IMR-90 (cell line): ENCODE results near the gene PIK3CA. TPM values are rescaled to one million over a fixed set of nuclear protein-coding genes. Genes with fewer than 3 reads are reported as not detected.

Source experiments
- ATAC-seq: fragments of 200-7000 bp; cut with Tn5 transposase; 2 replicates; pipeline ENCODE4 v1.9.1; 2020; ENCODE audit warnings: low read depth, mild to moderate bottlenecking, moderate library complexity
- BruUV-seq: library from RNA; stranded (reverse); fragments of 400-500 nt; replicated peaks from 2 replicates; lab custom pipeline; 2021; lab: Mats Ljungman, UMichigan
- CTCF ChIA-PET: fragments of 300-600 bp; formaldehyde crosslinking; extraction: SDS; loops from one replicate; lab custom pipeline; 2021; ENCODE audit warnings: antibody characterized with exemption; lab: Yijun Ruan, JAX
- POLR2A ChIA-PET: fragments of 300-600 bp; sonication (Branson Sonifier 250); formaldehyde crosslinking; loops from one replicate; lab custom pipeline; 2022; ENCODE audit warnings: antibody characterized with exemption; ENCODE audit not compliant: unreplicated experiment; lab: Charles Lee
- DNase-seq: peaks from one replicate; pipeline ENCODE4 v3.0.0; 2013
- H2AFZ ChIP-seq: replicated peaks from 2 replicates; pipeline ENCODE3; 2013; ENCODE audit warnings: low read length, mild to moderate bottlenecking; ENCODE audit not compliant: poor library complexity
- H2AK5ac ChIP-seq: 2 replicates; pipeline ENCODE4 v1.6.1; 2013; ENCODE audit warnings: low read depth, low read length, inconsistent platforms
- H2AK9ac ChIP-seq: replicated peaks from 2 replicates; pipeline ENCODE3; 2013; ENCODE audit warnings: mild to moderate bottlenecking, low read depth, low read length, moderate library complexity; ENCODE audit not compliant: poor library complexity
- H2BK120ac ChIP-seq: 2 replicates; pipeline ENCODE4 v1.6.1; 2013; ENCODE audit warnings: low read depth, low read length, inconsistent platforms
- H2BK15ac ChIP-seq: 3 replicates; pipeline ENCODE4 v1.6.1; 2013; ENCODE audit warnings: low read depth, low read length, inconsistent platforms
- H2BK20ac ChIP-seq: 2 replicates; pipeline ENCODE4 v1.6.1; 2013; ENCODE audit warnings: low read depth, mild to moderate bottlenecking, inconsistent platforms, low read length, moderate library complexity
- H2BK5ac ChIP-seq: 2 replicates; pipeline ENCODE4 v1.6.1; 2013; ENCODE audit warnings: mild to moderate bottlenecking, low read depth, low read length, inconsistent platforms; ENCODE audit not compliant: poor library complexity, severe bottlenecking
- H3K14ac ChIP-seq: replicated peaks from 2 replicates; pipeline ENCODE4 v1.6.1; 2013; ENCODE audit warnings: low read depth, low read length, inconsistent platforms
- H3K18ac ChIP-seq: 2 replicates; pipeline ENCODE4 v1.6.1; 2013; ENCODE audit warnings: low read depth, low read length, control low read depth
- H3K23ac ChIP-seq: 2 replicates; pipeline ENCODE4 v1.6.1; 2013; ENCODE audit warnings: low read depth, low read length, inconsistent platforms
- H3K27ac ChIP-seq: 2 replicates; pipeline ENCODE4 v1.5.1; 2013; ENCODE audit warnings: mild to moderate bottlenecking, control low read depth, low read length; ENCODE audit not compliant: insufficient read depth
- H3K27me3 ChIP-seq: 2 replicates; pipeline ENCODE4 v1.6.1; 2013; ENCODE audit warnings: low read length; ENCODE audit not compliant: control insufficient read depth, insufficient read depth
- H3K36me3 ChIP-seq: 2 replicates; pipeline ENCODE4 v1.6.1; 2013; ENCODE audit warnings: low read length, mixed read lengths; ENCODE audit not compliant: control insufficient read depth, insufficient read depth
- H3K4ac ChIP-seq: 2 replicates; pipeline ENCODE4 v1.6.1; 2013; ENCODE audit warnings: low read depth, low read length, inconsistent platforms
- H3K4me1 ChIP-seq: 2 replicates; pipeline ENCODE4 v1.6.1; 2013; ENCODE audit warnings: low read length, mixed read lengths; ENCODE audit not compliant: control insufficient read depth, insufficient read depth
- H3K4me2 ChIP-seq: 2 replicates; pipeline ENCODE4 v1.6.1; 2013; ENCODE audit warnings: low read depth, mild to moderate bottlenecking, control low read depth, low read length, moderate library complexity
- H3K4me3 ChIP-seq: 2 replicates; pipeline ENCODE4 v1.5.1; 2013; ENCODE audit warnings: low read depth, mild to moderate bottlenecking, control low read depth, low read length, moderate library complexity; ENCODE audit not compliant: insufficient read depth
- H3K56ac ChIP-seq: 2 replicates; pipeline ENCODE4 v1.6.1; 2013; ENCODE audit warnings: low read length, inconsistent platforms; ENCODE audit not compliant: insufficient read depth; ENCODE audit errors: extremely low read depth
- H3K79me1 ChIP-seq, 2 experiments: 2 replicates each; pipeline ENCODE4 v1.6.1; 2013; ENCODE audit warnings: low read length in 2 of 2, inconsistent platforms in 1 of 2, low read depth in 1 of 2
- H3K9ac ChIP-seq: 2 replicates; pipeline ENCODE4 v1.6.1; 2013; ENCODE audit warnings: low read depth, low read length, control low read depth
- H3K9me1 ChIP-seq: 2 replicates; pipeline ENCODE4 v1.6.1; 2013; ENCODE audit warnings: low read length, inconsistent platforms; ENCODE audit not compliant: insufficient read depth
- H3K9me3 ChIP-seq: 2 replicates; pipeline ENCODE4 v1.6.1; 2013; ENCODE audit warnings: low read length; ENCODE audit not compliant: control insufficient read depth, insufficient read depth
- H4K20me1 ChIP-seq: 2 replicates; pipeline ENCODE4 v1.6.1; 2013; ENCODE audit warnings: low read length, inconsistent platforms; ENCODE audit not compliant: insufficient read depth
- H4K5ac ChIP-seq: 2 replicates; pipeline ENCODE4 v1.6.1; 2013; ENCODE audit warnings: mild to moderate bottlenecking, low read depth, low read length, control low read depth
- H4K8ac ChIP-seq, 2 experiments: 2 replicates each; pipeline ENCODE4 v1.6.1; 2013; ENCODE audit warnings: low read depth in 2 of 2, low read length in 2 of 2, control low read depth in 1 of 2, inconsistent platforms in 1 of 2
- H4K91ac ChIP-seq: 2 replicates; pipeline ENCODE4 v1.6.1; 2013; ENCODE audit warnings: low read depth, low read length, inconsistent platforms; ENCODE audit not compliant: insufficient read depth
- CEBPB ChIP-seq: IDR thresholded peaks from 2 replicates; pipeline ENCODE4 v1.6.1; 2012; ENCODE audit warnings: low read depth, low read length, improper control_type of control experiment
- FOS ChIP-seq: fragments of 150-350 bp; IDR thresholded peaks from 2 replicates; pipeline ENCODE4 v1.6.1; 2016; ENCODE audit warnings: low read depth, low read length
- RCOR1 ChIP-seq: IDR thresholded peaks from 2 replicates; pipeline ENCODE4 v1.6.1; 2012; ENCODE audit warnings: mild to moderate bottlenecking, low read length, improper control_type of control experiment; ENCODE audit not compliant: insufficient replicate concordance
- RFX5 ChIP-seq: IDR thresholded peaks from 2 replicates; pipeline ENCODE4 v1.8.0; 2012; ENCODE audit warnings: low read depth, mild to moderate bottlenecking, low read length, moderate library complexity
- SMC3 ChIP-seq: fragments of 150-350 bp; IDR thresholded peaks from 2 replicates; pipeline ENCODE4 v1.6.1; 2016; ENCODE audit warnings: low read depth, mild to moderate bottlenecking, antibody characterized with exemption, low read length, moderate library complexity
- WGBS, 2 experiments: methylation state at CpG; one replicate each; pipeline versions ENCODE4 v1.1.5 to v1.1.7; 2013; ENCODE audit warnings: missing lambda C conversion rate in 2 of 2; ENCODE audit not compliant: insufficient read length in 1 of 2; ENCODE audit errors: extremely low coverage in 2 of 2; 5-methylcytosine and 5-hydroxymethylcytosine counted together
- dilution Hi-C: fragments of 300-500 bp; cut with HindIII; formaldehyde crosslinking; loops from one replicate; pipeline ENCODE4 v1.14.3; 2018; ENCODE audit warnings: low sequenced_read_pairs; ENCODE audit not compliant: unreplicated experiment
- in situ Hi-C: fragments of 300-500 bp; cut with MboI; formaldehyde crosslinking; loops from 3 replicates; pipeline ENCODE4 v1.14.3; 2019; ENCODE audit warnings: low sequenced_read_pairs, inconsistent platforms, mixed read lengths
- intact Hi-C: fragments of 100-400 bp; cut with micrococcal nuclease; formaldehyde crosslinking; loops from 2 replicates; pipeline ENCODE4 v1.10.0; 2022
- polyA plus RNA-seq, 3 experiments: library from polyadenylated mRNA; depleted of rRNA; stranded (reverse); fragments of >200 nt; gene quantifications; 2 replicates each; pipeline ENCODE4 v1.2.3, GENCODE V29; 2012; ENCODE audit warnings: low replicate concordance in 1 of 3
- total RNA-seq: library from RNA; depleted of rRNA; stranded (reverse); fragments of >200 nt; gene quantifications from 2 replicates; pipeline ENCODE4 v1.2.3, GENCODE V29; 2012
- TF ChIP-seq, protein P1 (sequence below): conservative IDR thresholded peaks from 2 replicates; pipeline ENCODE4 v1.5.1; 2012; ENCODE audit warnings: mild to moderate bottlenecking, low read depth, low read length, improper control_type of control experiment
- TF ChIP-seq, protein P2 (sequence below): fragments of 150-350 bp; IDR thresholded peaks from 2 replicates; pipeline ENCODE4 v1.6.1; 2017; ENCODE audit warnings: mild to moderate bottlenecking, antibody characterized with exemption, low read length, low read depth
- TF ChIP-seq, protein P3 (sequence below): fragments of 150-350 bp; IDR thresholded peaks from 2 replicates; pipeline ENCODE4 v1.6.1; 2016; ENCODE audit warnings: low read depth, mild to moderate bottlenecking, low read length, moderate library complexity, borderline replicate concordance

Gene PIK3CA
- total and polyA plus RNA-seq, 2 of the 4 experiments (the other 2 are of a cell fraction), result 5.7 to 22.4 TPM

DNA sequence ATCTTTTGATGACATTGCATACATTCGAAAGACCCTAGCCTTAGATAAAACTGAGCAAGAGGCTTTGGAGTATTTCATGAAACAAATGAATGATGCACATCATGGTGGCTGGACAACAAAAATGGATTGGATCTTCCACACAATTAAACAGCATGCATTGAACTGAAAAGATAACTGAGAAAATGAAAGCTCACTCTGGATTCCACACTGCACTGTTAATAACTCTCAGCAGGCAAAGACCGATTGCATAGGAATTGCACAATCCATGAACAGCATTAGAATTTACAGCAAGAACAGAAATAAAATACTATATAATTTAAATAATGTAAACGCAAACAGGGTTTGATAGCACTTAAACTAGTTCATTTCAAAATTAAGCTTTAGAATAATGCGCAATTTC is 86.0 kb downstream of the PIK3CA start:
- Histone ChIP-seq H3K56ac (no peak overlapping the region), H3K4me3 (no peak overlapping the region), H4K91ac (no peak overlapping the region), H3K18ac (no peak overlapping the region), H4K20me1 (no peaks in the 10 kb centered on the region), H3K9ac (no peak overlapping the region), H2AK9ac (no peak overlapping the region), H3K4me1 (no peaks in the 10 kb centered on the region), H2AFZ (no peak overlapping the region), H3K36me3 (peaks cover 7% of the 10 kb centered on the region), H2BK5ac (no peak overlapping the region), H3K14ac (no peak overlapping the region), H2BK120ac (no peak overlapping the region), H3K9me3 (no peaks in the 10 kb centered on the region), H2BK15ac (no peak overlapping the region), H3K79me1 (0 out of 4 replicates have a peak, but pooled peaks cover 0 to 2% of the 10 kb centered on the region in 2 experiments), H3K9me1 (no peaks in the 10 kb centered on the region), H2AK5ac (no peak overlapping the region), H3K27ac (no peak overlapping the region), H3K23ac (no peak overlapping the region), H4K5ac (no peak overlapping the region), H2BK20ac (no peak overlapping the region), H4K8ac (no peak overlapping the region), H3K4ac (no peak overlapping the region), H3K4me2 (peak overlapping the region; percentile 75), H3K27me3 (no peaks in the 10 kb centered on the region)
- TF ChIP-seq, protein P1, sequence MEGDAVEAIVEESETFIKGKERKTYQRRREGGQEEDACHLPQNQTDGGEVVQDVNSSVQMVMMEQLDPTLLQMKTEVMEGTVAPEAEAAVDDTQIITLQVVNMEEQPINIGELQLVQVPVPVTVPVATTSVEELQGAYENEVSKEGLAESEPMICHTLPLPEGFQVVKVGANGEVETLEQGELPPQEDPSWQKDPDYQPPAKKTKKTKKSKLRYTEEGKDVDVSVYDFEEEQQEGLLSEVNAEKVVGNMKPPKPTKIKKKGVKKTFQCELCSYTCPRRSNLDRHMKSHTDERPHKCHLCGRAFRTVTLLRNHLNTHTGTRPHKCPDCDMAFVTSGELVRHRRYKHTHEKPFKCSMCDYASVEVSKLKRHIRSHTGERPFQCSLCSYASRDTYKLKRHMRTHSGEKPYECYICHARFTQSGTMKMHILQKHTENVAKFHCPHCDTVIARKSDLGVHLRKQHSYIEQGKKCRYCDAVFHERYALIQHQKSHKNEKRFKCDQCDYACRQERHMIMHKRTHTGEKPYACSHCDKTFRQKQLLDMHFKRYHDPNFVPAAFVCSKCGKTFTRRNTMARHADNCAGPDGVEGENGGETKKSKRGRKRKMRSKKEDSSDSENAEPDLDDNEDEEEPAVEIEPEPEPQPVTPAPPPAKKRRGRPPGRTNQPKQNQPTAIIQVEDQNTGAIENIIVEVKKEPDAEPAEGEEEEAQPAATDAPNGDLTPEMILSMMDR, result no peak
- TF ChIP-seq, protein P2, sequence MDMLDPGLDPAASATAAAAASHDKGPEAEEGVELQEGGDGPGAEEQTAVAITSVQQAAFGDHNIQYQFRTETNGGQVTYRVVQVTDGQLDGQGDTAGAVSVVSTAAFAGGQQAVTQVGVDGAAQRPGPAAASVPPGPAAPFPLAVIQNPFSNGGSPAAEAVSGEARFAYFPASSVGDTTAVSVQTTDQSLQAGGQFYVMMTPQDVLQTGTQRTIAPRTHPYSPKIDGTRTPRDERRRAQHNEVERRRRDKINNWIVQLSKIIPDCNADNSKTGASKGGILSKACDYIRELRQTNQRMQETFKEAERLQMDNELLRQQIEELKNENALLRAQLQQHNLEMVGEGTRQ, result no peak
- TF ChIP-seq FOS, result no peak
- TF ChIP-seq SMC3, result no peak
- TF ChIP-seq RFX5, result no peak
- peak; percentile 87 for TF ChIP-seq CEBPB
- no peak for TF ChIP-seq RCOR1
- TF ChIP-seq, protein P3, sequence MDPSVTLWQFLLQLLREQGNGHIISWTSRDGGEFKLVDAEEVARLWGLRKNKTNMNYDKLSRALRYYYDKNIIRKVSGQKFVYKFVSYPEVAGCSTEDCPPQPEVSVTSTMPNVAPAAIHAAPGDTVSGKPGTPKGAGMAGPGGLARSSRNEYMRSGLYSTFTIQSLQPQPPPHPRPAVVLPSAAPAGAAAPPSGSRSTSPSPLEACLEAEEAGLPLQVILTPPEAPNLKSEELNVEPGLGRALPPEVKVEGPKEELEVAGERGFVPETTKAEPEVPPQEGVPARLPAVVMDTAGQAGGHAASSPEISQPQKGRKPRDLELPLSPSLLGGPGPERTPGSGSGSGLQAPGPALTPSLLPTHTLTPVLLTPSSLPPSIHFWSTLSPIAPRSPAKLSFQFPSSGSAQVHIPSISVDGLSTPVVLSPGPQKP, result no peak
- no TSS peak for BruUV-seq
- ChIA-PET CTCF (no interaction called here), POLR2A (interaction anchor here (0.5 kb wide), 1 partner anchor 86 kb away, joined by 10 read pairs; the partner anchor contains the start of gene PIK3CA)
- dilution Hi-C loops (no loop called here), intact Hi-C loops (no loop called here), in situ Hi-C loops (no loop called here)
- DNase-seq (peak; percentile 15), ATAC-seq (peak; percentile 48; the same call in 1 of the 2 replicates)
- no CpG with 5 or more reads among the region's 4 CpGs for WGBS, 2 experiments
